GM06990 (cell line): ENCODE results near the gene KIZ.

Experiments
- DNase-seq: peaks from one replicate; pipeline ENCODE4 v3.0.0-alpha.2; 2011; ENCODE audit not compliant: insufficient read length; ENCODE audit errors: extremely low read depth
- H3K27me3 ChIP-seq: replicated peaks from 2 replicates; pipeline ENCODE4 v1.6.0; 2011; ENCODE audit warnings: low read length; ENCODE audit not compliant: control insufficient read depth, insufficient read depth
- H3K36me3 ChIP-seq: 2 replicates; pipeline ENCODE4 v1.5.1; 2011; ENCODE audit warnings: low read length; ENCODE audit not compliant: control insufficient read depth, insufficient read depth
- H3K4me3 ChIP-seq: replicated peaks from 2 replicates; pipeline ENCODE4 v1.5.1; 2011; ENCODE audit warnings: low read depth, mild to moderate bottlenecking, control low read depth, low read length
- CTCF ChIP-seq: IDR thresholded peaks from 2 replicates; pipeline ENCODE4 v1.5.1; 2011; ENCODE audit warnings: low read length, control low read depth, mild to moderate bottlenecking, inconsistent platforms; ENCODE audit not compliant: insufficient read depth, poor library complexity, severe bottlenecking

KIZ gene

GRCh38 chr20:21237956-21238799 is 112.3 kb downstream of the KIZ start:
- no peak for DNase-seq
- Histone ChIP-seq H3K27me3 (no peaks in the 10 kb centered on the region), H3K4me3 (no peak overlapping the region), H3K36me3 (no peaks in the 10 kb centered on the region; the same call in none of the 2 replicates)
- no peak for TF ChIP-seq CTCF

GRCh38 chr20:21238818-21239536 is 113.1 kb downstream of the KIZ start:
- H3K27me3 ChIP-seq, result no peaks in the 10 kb centered on the region
- no peaks in the 10 kb centered on the region; the same call in none of the 2 replicates for H3K36me3 ChIP-seq
- DNase-seq, result no peak
- H3K4me3 ChIP-seq, result no peak overlapping the region
- no peak for TF ChIP-seq CTCF

- TF ChIP-seq CTCF, result no peak
- Histone ChIP-seq H3K36me3 (no peaks in the 10 kb centered on the region; the same call in none of the 2 replicates), H3K27me3 (no peaks in the 10 kb centered on the region), H3K4me3 (no peak overlapping the region)
- DNase-seq, result no peak
Measured at GRCh38 chr20:21240394-21240793, 114.5 kb downstream of the KIZ start.

GRCh38 chr20:21241406-21241805 is 115.5 kb downstream of the KIZ start:
- H3K4me3 ChIP-seq, result no peak overlapping the region
- H3K36me3 ChIP-seq, result no peaks in the 10 kb centered on the region; the same call in none of the 2 replicates
- H3K27me3 ChIP-seq, result no peaks in the 10 kb centered on the region
- no peak for DNase-seq
- no peak for TF ChIP-seq CTCF

GRCh38 chr20:21243811-21244210 is 117.9 kb downstream of the KIZ start:
- H3K36me3 ChIP-seq, result no peaks in the 10 kb centered on the region
- DNase-seq, result no peak
- H3K27me3 ChIP-seq, result no peaks in the 10 kb centered on the region
- TF ChIP-seq CTCF, result no peak
- no peak overlapping the region for H3K4me3 ChIP-seq
